Measurements from ENCODE around the gene EXOC3. TPM values are rescaled to one million over a fixed set of nuclear protein-coding genes. Genes with fewer than 3 reads are reported as not detected.

The EXOC3 gene
- total RNA-seq, 1 experiment from 2014 or later: 155 TPM

GRCh38 chr5:447501-447900 is 4.5 kb downstream of the EXOC3 start:
- Histone ChIP-seq H3K79me2 (ENCODE audit: low read depth) (peaks cover 48% of the 10 kb centered on the region), H3K4me1 (replicated peaks; ENCODE audit: insufficient read depth) (peaks cover 16% of the 10 kb centered on the region), H3K27me3 (ENCODE audit: insufficient read depth, low read depth) (no peaks in the 10 kb centered on the region), H3K9me3 (ENCODE audit: insufficient read depth, low read depth) (no peaks in the 10 kb centered on the region), H3K4me2 (no peak overlapping the region), H4K20me1 (ENCODE audit: insufficient read depth) (peaks cover 44% of the 10 kb centered on the region), H3F3A (ENCODE audit: insufficient read depth, low read depth) (peaks cover 9% of the 10 kb centered on the region; the same call in 1 of the 2 replicates), H3K4me3 (no peak overlapping the region), H3K27ac (no peak overlapping the region), H3K9me2 (ENCODE audit: insufficient read depth) (no peaks in the 10 kb centered on the region), H2AFZ (no peak overlapping the region), H3K36me3 (ENCODE audit: low read depth) (peaks cover 62% of the 10 kb centered on the region)
- intact Hi-C loops (cut with micrococcal nuclease; ENCODE audit: unreplicated experiment): loop anchor here (10.0 kb wide), 1 partner anchor 1197 kb away; no protein-coding TSS in a partner anchor
- no TSS peak for BruUV-seq (replicated peaks)
- CTCF ChIA-PET: interaction anchor here (0.5 to 1.8 kb wide), 6 partner anchors 25 to 164 kb away, joined by 3 to 11 read pairs (median 5); no protein-coding TSS in a partner anchor
- DNase-seq: no peak
- TF ChIP-seq, protein P1, sequence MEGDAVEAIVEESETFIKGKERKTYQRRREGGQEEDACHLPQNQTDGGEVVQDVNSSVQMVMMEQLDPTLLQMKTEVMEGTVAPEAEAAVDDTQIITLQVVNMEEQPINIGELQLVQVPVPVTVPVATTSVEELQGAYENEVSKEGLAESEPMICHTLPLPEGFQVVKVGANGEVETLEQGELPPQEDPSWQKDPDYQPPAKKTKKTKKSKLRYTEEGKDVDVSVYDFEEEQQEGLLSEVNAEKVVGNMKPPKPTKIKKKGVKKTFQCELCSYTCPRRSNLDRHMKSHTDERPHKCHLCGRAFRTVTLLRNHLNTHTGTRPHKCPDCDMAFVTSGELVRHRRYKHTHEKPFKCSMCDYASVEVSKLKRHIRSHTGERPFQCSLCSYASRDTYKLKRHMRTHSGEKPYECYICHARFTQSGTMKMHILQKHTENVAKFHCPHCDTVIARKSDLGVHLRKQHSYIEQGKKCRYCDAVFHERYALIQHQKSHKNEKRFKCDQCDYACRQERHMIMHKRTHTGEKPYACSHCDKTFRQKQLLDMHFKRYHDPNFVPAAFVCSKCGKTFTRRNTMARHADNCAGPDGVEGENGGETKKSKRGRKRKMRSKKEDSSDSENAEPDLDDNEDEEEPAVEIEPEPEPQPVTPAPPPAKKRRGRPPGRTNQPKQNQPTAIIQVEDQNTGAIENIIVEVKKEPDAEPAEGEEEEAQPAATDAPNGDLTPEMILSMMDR (conservative IDR thresholded peaks at IDR 0.05): no peak
- no peak for TF ChIP-seq EZH2 (IDR thresholded peaks at IDR 0.05; ENCODE audit: low read depth)
- POLR2A ChIA-PET (ENCODE audit: unreplicated experiment): no interaction called here

GRCh38 chr5:448061-448765 is 5.2 kb downstream of the EXOC3 start:
- no peak overlapping the region for H3K4me2 ChIP-seq
- intact Hi-C loops (cut with micrococcal nuclease; ENCODE audit: unreplicated experiment): loop anchor here (10.0 kb wide), 1 partner anchor 1197 kb away; no protein-coding TSS in a partner anchor
- peaks cover 9% of the 10 kb centered on the region; the same call in 1 of the 2 replicates for H3F3A ChIP-seq (ENCODE audit: insufficient read depth, low read depth)
- peaks cover 69% of the 10 kb centered on the region for H3K36me3 ChIP-seq (ENCODE audit: low read depth)
- POLR2A ChIA-PET (ENCODE audit: unreplicated experiment): no interaction called here
- H3K4me3 ChIP-seq: no peak overlapping the region
- TF ChIP-seq, protein P1 (conservative IDR thresholded peaks at IDR 0.05): no peak
- TF ChIP-seq EZH2 (IDR thresholded peaks at IDR 0.05; ENCODE audit: low read depth): no peak
- H2AFZ ChIP-seq: no peak overlapping the region
- H3K79me2 ChIP-seq (ENCODE audit: low read depth): peaks cover 46% of the 10 kb centered on the region
- H3K9me3 ChIP-seq (ENCODE audit: insufficient read depth, low read depth): no peaks in the 10 kb centered on the region
- H3K27me3 ChIP-seq (ENCODE audit: insufficient read depth, low read depth): no peaks in the 10 kb centered on the region
- no peak overlapping the region for H3K27ac ChIP-seq
- CTCF ChIA-PET: no interaction called here
- peaks cover 16% of the 10 kb centered on the region for H3K4me1 ChIP-seq (replicated peaks; ENCODE audit: insufficient read depth)
- no peak for DNase-seq
- BruUV-seq (replicated peaks): no TSS peak
- no peaks in the 10 kb centered on the region for H3K9me2 ChIP-seq (ENCODE audit: insufficient read depth)
- peaks cover 44% of the 10 kb centered on the region for H4K20me1 ChIP-seq (ENCODE audit: insufficient read depth)

GRCh38 chr5:448766-449090 is 5.8 kb downstream of the EXOC3 start:
- Histone ChIP-seq H3K79me2 (ENCODE audit: low read depth) (peaks cover 46% of the 10 kb centered on the region), H3K4me2 (no peak overlapping the region), H3K9me3 (ENCODE audit: insufficient read depth, low read depth) (no peaks in the 10 kb centered on the region), H3K27ac (no peak overlapping the region), H2AFZ (no peak overlapping the region), H3K27me3 (ENCODE audit: insufficient read depth, low read depth) (no peaks in the 10 kb centered on the region), H3K4me3 (no peak overlapping the region), H3K36me3 (ENCODE audit: low read depth) (peaks cover 74% of the 10 kb centered on the region), H4K20me1 (ENCODE audit: insufficient read depth) (peaks cover 44% of the 10 kb centered on the region), H3F3A (ENCODE audit: insufficient read depth, low read depth) (peaks cover 9% of the 10 kb centered on the region; the same call in 1 of the 2 replicates), H3K9me2 (ENCODE audit: insufficient read depth) (no peaks in the 10 kb centered on the region), H3K4me1 (replicated peaks; ENCODE audit: insufficient read depth) (peaks cover 16% of the 10 kb centered on the region)
- CTCF ChIA-PET: no interaction called here
- no TSS peak for BruUV-seq (replicated peaks)
- TF ChIP-seq, protein P1 (conservative IDR thresholded peaks at IDR 0.05): no peak
- no peak for TF ChIP-seq EZH2 (IDR thresholded peaks at IDR 0.05; ENCODE audit: low read depth)
- POLR2A ChIA-PET (ENCODE audit: unreplicated experiment): no interaction called here
- intact Hi-C loops (cut with micrococcal nuclease; ENCODE audit: unreplicated experiment): loop anchor here (10.0 kb wide), 1 partner anchor 1196 kb away; no protein-coding TSS in a partner anchor
- DNase-seq: no peak

Data from PC-9 (cell line).